ENCODE results near the gene GOT2.
"Not testable (repeated sequence)": the region's sequence is repeated elsewhere in the genome, so short reads cannot be mapped to it uniquely, and the experiment has no call there.

GOT2 gene

DNA sequence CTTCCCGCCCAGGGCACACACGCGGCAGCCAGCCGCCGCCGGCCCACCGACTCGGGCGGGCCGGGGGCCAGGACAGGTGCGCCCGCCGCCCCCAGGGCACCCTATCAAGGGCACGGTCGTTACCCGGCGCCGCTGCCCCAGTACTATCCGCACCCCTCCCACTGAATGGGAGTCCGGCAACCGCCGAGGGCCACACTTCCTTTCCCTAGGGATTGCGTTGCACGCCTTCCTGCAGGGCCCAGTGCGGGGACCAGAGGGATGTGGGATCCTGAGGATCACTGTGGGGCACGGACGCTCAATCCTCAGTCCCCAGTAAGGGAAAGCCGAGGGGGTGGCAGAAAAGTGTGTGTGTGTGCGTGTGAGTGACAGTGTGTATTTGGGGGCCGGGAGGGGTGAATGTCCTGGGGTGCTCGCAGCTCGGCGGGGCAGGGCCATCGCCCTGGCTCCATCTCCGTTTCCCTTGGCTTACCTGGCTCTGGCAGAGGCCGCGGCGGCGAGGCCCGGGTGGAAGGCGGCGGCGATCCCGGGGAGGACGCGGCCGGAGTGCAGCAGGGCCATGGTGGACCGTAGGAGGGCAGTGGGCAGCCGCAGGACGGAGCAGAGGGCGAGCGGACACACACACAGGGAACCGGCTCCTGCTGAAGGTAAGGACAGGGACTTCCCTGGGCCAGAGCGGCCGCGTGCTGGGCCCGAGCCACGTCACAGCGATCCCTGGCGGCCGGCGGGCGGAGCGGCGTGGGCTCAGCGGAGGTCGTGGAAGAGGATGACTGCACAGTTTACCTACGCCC lies at the start of gene GOT2:
Gene GOT2, minus strand, starts transcription at position 646 of the 788 bp plus-strand sequence. Its CDS starts 88 bp downstream, at position 558.
- DNase-seq (ENCODE audit: low spot score): peak; percentile 87

DNA sequence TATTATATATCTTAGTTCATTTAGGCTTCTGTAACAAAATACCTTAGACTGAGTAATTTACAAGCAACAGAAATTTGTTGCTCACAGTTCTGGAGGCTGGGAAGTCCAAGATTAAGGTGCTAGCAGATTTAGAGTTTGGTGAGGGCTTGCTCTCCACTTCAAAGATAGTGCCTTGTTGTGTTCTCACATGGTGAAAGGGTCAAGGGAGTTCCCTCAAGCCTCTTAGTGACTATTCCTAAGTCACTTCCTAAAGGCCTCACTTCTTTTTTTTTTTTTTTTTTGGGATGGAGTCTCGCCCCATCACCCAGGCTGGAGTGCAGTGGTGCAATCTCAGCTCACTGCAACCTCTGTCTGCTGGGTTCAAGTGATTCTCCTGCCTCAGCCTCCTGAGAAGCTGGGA lies 45.2 kb upstream of the GOT2 start:
- DNase-seq (ENCODE audit: low spot score): not testable (repeated sequence)

DNA sequence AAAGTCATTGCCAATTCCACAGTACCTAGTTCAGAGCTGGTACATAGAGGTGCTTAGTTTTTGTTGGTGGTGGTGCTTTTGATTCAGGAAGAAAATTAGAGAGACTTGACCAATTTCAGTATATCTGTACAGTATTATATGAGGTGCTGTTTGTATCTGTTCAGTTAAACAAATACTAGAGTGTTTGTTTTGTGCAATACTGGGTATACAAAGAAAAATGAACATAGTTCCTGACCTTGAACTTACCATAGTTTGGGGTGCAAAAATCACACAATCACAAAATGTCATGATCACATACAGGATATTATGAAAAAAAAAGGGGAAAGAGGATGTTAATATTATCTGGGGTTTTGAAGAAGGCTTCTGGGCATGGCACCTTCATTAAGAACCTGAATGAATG lies 39.8 kb upstream of the GOT2 start:
- no peak for DNase-seq (ENCODE audit: low spot score)

DNA sequence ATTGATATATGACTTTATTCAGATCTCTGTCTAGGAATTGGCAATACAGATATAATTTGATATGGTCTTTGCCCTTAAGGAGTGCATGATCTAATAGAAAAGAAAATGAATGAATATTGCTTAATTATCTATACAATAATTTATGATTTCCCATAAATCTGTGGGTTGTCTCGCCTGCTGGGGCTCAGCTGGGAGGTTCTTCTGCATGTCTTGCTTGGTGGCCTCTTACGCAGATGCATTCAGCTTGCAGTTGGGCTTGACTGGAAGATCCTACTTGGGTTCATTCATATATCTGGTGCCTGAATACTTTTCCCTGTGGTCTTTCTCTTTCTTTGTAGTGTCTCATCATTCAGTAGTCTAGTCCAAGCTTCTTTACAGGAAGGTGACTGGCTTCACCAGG lies 34.0 kb upstream of the GOT2 start:
- DNase-seq (ENCODE audit: low spot score): no peak

DNA sequence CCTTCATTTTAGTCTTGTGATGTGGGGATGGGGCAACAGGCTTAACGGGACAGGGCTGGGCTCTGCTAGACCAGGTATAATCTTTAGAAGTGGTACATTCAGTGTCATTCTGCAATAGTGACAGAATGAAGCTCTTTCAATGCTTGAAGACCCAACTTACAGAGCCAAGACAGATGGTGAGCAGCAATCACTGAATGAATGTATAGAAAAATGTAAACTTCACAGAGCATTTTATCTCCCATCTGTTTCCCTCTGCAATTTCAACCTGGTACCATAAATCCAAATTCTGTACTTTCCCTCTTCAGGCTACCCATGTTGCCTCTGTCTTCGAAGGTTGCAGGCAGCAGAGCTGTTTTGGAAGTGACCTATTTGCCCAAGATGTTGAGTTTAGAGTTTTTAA lies 33.5 kb upstream of the GOT2 start:
- DNase-seq (ENCODE audit: low spot score): no peak

DNA sequence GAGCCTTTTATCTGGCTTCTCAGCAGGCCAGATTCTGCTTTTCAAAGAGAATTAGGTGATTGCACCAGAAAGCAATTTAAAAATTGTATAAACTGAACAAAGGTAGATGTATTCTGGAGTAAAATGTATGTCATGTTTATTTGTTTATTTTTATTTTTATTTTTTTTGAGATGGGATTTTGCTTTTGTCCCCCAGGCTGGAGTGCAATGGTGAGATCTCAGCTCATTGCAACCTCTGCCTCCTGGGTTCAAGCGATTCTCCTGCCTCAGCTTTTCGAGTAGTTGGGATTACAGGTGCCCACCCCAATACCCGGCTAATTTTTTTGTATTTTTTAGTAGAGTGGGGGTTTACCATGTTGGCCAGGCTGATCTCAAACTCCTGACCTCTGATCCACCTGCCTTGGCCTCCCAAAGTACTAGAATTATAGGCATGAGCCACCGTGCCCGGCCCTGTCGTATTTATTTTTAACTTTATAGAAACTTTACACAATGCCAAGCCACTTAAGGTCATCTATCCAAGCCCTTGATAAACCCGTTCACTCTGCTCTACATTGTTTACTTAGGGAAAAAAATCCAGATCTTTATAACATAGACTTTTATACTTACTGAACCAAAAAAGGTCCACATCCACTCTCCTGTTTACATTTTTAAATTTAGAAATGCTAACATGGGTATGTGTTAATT lies 22.7 kb upstream of the GOT2 start:
- no peak for DNase-seq (ENCODE audit: low spot score)

DNA sequence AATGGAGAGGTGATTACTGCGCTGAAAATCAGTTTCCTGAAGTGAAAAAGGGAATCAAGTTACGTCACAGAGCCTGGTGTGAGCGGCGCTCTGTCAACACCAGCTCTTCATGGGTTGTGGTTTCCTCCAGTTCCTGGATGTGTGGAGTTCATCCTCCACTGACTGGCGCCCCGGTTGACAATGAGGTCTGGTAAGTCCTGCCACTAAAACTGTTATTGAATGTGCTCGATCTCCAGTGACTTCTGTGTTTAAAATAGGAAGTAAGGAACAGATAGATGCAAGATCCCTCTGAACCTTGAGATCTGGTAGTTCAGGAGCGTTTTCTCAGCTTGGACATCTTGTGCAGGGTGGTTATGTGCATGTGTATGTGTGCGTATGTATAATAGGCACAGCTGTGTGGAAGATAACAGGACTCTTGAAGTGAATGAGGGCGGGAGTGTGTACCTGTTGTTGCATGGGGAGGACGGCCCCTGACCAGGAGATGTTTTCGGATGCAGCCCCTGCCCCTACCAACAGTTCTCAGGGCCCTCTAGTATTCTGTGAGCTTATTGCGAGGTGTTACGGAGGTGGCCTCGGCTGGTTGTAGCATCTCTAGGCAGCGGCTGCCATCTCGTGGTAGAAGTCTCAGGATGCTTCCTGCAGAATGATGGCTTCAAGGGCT lies 22.0 kb upstream of the GOT2 start:
- peak; percentile 40 for DNase-seq (ENCODE audit: low spot score)

DNA sequence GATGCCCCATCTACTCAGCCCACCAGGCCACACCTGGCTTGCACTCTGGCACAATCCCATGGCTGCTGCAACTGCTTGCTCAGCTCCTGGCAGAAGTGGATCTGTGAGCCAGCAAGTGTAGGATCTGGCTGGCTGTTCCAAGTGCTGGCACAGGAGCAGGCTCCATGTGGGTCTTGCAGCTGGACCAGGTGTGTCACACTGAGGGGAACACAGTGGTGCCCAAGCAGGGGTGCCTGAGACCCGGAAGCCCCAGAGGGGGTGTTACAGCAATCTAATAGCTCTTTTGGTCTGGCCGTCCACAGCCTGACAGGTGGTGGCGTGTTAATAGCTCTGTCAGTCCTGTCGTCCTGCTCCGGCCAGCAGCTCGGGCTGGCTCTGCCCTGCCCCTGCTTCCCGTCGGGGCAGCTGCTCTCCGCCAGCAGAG lies 19.6 kb upstream of the GOT2 start:
- DNase-seq (ENCODE audit: low spot score): no peak

DNA sequence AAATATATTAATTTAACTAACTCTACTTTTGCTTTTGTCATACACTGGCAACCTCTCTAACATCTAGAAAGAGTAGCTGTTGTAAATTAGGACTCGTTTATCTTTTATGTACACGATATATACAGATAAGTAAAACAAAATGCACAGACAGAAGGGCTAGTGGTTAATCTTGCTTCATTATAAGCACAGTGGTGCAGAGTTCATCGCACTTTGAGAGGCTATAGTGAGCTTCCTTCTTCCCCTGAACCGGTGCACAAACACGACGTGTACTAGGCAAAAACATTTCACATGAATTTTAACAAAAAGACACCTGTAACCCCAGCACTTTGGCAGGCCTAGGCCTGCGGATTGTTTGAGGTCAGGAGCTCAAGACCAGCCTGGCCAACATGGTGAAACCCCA lies 10.4 kb upstream of the GOT2 start:
- no peak for DNase-seq (ENCODE audit: low spot score)

DNA sequence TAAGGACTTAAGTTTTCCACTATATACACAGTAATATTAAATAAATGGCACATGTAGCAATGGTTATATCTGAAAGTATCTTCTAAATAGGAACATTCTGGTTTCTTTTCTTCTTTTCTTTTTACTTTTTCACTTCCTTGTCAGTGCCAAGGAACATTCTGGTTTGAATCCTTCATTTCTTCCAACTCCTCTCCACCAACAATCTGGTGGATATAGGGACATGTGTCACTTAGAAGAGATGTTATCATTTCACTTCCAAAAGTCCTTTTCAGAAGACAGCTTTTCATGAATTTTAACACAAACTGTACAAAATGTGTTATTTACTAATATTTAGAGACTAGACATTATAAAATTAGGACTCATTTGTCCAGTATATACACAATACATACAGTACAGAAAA lies 7.9 kb upstream of the GOT2 start:
- DNase-seq (ENCODE audit: low spot score): no peak

DNA sequence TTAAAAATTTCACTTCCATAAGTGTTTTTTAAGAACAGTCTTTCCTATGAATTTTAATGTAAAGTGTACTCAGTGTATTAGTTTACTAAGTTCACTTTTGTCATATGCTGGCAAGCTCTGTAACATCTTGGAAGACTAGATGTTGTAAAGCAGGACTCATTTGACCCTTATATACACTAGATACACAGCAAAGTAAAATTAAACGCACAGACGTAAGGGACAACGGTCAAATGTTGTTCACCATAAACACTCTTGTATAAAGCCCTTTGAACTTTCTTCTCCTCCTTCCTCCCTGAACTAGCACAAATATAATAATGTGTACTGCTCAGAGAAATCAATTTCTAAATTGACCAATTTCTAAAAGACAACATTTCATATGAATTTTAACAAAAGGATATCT lies 7.0 kb upstream of the GOT2 start:
- no peak for DNase-seq (ENCODE audit: low spot score)

DNA sequence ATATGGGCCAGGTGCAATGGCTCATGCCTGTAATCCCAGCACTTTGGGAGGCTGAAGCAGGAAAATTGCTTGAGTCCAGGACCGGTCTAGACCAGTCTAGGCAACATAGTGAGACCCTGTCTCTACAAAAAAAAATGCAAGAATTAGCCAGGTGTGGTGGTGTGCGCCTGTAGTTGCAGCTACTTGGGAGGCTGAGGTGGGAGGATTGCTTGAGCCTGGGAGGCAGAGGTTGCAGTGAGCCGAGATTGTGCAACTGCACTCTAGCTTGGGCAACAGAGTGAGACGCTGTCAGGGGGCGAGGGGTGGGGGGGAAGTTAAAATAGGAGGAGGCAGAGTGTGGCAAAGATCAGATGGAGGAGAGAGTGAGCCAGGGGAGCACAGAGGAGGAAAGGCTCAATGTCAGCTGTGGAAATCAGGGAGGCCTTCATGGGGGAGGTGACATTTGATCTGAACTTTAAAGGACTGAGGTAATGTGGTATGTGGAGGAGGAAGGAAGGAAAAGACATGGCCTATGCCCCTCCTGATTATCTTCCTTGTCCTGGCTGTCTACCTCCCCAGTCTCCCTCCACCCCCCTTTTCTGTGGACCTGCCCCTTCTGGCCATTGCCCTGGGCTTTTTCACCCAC lies 4.7 kb upstream of the GOT2 start:
- DNase-seq (ENCODE audit: low spot score): no peak

DNA sequence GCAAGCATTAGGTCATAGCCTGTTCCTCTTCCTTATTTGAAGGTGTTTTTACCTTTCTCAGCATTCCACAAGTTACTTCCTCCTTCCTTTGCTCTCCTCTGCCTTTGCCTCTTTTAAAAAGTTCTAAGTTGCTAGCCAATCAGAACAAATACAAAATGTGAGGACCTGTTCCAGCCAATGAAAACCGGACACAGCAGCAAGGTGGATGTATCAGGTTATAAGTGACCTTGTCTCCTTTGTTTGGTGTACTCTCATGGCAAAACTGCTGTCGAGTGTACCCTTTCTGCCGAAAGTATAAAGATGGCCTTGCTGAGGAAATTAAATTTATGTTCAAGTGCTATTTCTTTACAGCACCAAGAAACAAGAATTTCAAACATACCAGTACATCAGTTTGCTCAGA lies 2.2 kb upstream of the GOT2 start:
- DNase-seq (ENCODE audit: low spot score): not testable (repeated sequence)

DNA sequence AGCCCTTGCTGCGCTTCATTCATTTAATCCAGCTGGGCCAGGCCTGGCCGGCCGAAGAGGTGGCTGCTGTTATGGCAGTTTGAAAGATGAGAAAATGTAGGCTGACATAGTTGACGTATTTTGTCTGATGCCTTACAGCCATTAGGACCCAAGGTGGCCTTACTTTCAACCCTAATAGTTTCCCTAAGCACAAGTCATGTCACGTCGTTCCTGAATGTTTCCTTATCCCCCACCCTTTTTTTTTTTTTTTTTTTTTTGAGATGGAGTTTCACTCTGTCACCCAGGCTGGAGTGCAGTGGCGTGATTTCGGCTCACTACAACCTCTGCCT lies 307 bp upstream of the GOT2 start:
- no peak for DNase-seq (ENCODE audit: low spot score)

DNA sequence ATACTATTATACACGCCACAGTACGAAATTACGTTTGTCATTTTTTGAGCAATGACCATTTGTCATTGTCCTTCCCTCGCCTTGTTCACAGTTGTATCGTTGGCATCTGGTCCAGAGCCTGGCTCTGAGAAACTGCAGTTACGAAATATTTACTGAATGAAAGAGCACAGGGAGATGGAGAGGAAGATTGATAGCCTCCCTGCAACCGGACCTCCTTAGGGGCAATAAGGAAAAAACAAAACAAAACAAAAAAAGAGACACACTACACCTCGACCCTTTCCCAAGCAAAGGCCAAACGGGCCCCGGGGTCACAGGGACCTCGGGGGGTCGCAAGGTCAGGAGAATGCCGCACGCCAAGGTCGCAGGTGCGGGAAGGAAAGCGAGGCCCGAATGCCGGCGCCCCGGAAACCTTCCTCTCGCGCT lies 857 bp downstream of the GOT2 start:
- DNase-seq (ENCODE audit: low spot score): peak; percentile 20

DNA sequence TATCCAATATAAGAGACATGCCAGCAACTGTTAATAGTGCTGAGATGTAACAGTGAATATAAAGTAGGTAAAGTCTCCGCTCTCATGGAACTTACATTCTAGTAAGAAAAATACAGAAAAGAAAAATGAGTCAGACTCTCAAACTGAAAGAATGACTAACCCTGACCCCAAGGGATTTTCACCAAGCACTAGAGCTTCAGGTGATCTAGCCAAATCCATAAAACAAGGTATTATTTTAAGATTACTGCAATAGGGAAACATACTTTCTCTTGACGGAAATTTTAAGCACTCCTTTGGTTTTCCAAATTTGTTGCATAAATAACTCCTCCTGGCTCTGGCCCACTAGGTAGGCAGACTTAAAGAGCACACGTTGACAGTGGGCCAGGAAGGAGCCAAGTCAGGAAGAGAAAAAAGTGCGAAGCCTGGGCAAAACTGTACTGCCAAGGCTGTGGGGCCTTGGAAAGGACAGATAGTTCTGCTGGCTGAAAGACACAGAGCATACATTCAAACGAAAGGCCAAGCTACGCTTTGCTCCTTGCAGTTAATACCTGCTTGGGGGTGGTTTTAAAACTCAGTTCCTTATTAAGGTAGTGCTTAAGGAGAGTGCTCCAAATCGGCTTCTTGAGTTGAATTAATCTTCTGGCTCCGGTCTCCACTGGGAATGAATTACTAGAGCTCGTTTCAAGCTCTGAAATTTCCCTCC lies 1.4 kb downstream of the GOT2 start:
- DNase-seq (ENCODE audit: low spot score): peak; percentile 22

DNA sequence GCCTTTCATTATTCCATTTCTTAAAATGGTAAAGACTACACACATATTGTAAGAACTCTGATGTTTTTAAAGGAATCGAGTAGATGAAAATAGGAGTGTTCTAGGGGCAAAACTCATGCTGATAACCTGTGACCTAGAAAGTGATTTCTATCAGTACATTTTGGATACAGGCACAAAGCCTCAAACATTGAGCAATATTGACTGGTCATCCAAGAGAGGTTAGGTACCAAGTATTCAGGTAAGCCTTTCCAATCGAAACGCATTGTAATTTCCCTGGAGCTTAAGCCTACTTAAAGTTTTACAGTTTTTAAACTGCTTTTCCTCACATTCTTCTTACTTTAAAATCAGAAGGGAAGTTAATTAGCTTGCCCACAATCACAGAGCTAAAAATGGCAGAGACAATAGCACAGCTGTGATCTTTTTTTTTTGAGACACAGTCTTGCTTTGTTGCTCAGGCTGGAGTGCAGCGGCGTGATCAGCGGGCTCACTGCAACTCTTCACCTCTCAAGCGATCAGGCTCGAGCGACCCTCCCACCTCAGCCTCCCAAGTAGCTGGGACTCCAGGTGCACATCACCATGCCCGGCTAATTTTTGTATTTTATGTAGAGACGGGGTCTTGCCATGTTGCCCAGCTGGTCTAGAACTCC lies 3.3 kb downstream of the GOT2 start:
- no peak for DNase-seq (ENCODE audit: low spot score)

DNA sequence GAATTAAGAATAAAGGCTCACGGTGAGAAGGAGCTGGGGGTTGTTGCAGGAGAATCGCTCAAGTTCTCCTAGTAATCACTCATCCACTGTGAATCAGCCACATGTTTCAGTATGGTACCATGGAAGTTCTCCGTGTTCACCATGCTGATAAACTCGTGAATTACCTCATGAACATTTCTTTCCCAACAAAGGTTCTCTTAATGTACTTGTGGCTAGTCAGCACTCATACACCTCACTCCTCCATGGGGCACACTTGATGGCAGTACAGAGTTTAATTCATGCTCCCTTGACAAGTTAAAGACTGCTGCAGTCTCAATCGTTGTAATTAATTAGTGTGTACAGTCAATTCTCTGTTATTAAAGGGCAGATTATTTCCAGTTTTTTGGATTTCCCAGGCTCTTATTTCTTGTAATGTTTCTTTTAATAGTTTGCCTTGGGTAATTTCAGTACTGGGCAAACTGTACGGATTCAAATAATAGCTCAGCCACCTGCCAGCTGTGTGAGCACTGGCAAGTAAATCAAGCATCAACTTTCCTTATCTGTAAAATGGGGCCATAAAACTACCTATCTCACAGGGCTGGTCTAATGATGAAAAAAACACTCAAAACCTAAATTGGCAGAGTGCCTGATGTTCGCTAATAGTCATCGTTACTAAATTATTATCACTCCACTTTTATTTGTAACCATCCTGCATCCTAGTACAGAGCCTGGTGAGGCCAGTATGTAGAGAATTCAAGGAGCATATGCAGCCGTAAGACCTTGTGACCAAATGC lies 6.1 kb downstream of the GOT2 start:
- DNase-seq (ENCODE audit: low spot score): no peak

DNA sequence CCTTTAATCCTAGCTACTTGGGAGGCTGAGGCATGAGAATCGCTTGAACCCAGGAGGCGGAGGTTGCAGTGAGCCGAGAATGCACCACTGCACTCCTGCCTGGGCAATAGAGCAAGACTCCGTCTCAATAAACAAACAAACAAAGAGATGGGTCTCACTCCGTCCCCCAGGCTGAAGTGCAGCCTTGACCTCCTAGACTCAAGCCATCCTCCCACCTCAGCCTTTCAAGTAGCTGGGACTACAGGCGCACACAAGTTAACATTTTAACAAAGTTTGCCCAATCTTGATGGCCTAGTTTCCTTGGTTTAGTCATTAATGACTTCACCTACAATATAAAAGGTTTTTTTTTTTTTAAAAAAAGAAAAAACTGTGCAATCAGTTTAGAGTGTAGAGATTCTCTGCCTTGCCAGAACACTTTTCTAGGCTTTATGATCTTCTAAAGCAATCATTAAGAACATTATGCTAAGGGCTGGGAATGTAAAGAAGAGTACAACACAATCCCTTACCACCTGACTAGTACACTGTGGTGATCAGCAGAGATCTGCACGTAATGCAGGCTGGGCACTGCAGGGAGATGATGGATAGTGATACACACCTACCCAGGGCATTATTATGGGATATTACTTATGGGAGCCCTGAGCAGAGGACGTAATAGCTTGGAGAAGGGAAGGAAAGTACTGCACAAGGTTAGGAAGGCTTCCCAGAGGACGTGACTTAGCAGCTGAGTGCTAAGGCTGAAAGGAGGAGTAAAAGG lies 6.9 kb downstream of the GOT2 start:
- DNase-seq (ENCODE audit: low spot score): no peak

DNA sequence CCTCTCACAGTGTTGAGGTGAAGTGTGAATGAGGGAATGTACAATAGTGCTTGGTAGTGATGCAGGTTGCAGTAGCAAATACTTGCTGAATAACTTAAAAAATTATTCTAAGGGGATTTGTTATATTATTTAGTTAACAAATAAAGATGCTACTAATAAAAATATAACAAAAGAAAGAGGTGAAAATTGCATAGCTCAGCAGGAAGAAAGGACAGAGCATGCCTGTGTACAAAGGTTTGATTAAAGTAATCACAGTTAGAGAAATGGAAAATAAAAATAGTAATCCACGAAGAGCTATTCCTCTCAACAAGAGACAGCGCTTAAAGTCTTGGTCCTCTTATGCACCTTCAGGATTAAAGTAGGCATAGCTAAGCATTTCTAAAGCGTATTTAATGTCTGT lies 11.0 kb downstream of the GOT2 start:
- no peak for DNase-seq (ENCODE audit: low spot score)

All from hepatic stellate cell (primary cell).